ENCODE measurements around the gene HIRA. TPM values are rescaled to one million over a fixed set of nuclear protein-coding genes. Genes with fewer than 3 reads are reported as not detected.

The HIRA gene
- total and polyA plus RNA-seq, 4 donors = 4.1 to 32.5 (median 23.0) TPM

DNA sequence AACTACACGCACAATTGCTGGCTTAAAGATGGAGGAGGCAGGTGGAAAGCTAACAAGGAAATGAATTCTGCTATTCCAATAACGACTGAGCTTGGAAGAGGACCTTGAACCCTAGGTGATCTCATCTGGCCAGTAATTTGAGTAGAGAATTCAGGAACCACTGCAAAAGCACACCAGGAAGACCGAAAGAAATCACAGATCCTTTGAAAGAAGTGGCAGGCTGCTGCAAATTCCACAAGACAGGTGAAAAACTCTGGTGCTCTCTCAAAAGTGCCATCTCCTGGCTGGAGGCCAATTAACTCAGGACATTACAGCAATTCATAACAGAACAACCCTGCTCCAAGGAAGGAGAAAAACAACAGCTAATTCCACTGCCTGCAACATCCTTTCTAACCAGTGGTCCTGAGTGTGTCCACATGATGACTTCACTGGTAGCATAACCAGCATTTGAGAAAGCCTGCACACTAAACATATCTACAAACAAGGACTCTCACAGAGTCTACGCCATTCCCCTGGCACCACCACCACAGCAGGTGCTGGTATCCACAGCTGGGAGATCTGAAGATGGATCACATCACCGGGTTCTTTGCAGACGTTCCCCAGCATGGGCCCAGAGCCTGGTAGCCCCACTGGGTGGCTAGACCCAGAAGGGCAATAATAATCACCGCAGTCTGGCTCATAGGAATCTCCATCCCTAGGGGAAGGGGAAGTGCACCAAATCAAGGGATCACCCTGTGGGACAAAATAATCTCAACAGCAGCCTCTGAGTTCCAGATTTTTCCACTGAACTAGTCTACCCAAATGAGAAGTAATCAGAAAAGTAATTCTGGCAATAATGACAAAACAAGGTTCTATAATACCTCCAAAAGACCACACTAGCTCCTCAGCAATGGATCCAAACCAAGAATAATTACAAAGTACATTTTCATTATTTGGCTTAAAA is 95.1 kb downstream of the HIRA start:
- peak in 1 of 2 donors; percentile 26 for TF ChIP-seq JUND (IDR thresholded peaks at IDR 0.05)
- TF ChIP-seq HNF4G (IDR thresholded peaks at IDR 0.05) = peak; percentile 12
- TF ChIP-seq, protein P1, sequence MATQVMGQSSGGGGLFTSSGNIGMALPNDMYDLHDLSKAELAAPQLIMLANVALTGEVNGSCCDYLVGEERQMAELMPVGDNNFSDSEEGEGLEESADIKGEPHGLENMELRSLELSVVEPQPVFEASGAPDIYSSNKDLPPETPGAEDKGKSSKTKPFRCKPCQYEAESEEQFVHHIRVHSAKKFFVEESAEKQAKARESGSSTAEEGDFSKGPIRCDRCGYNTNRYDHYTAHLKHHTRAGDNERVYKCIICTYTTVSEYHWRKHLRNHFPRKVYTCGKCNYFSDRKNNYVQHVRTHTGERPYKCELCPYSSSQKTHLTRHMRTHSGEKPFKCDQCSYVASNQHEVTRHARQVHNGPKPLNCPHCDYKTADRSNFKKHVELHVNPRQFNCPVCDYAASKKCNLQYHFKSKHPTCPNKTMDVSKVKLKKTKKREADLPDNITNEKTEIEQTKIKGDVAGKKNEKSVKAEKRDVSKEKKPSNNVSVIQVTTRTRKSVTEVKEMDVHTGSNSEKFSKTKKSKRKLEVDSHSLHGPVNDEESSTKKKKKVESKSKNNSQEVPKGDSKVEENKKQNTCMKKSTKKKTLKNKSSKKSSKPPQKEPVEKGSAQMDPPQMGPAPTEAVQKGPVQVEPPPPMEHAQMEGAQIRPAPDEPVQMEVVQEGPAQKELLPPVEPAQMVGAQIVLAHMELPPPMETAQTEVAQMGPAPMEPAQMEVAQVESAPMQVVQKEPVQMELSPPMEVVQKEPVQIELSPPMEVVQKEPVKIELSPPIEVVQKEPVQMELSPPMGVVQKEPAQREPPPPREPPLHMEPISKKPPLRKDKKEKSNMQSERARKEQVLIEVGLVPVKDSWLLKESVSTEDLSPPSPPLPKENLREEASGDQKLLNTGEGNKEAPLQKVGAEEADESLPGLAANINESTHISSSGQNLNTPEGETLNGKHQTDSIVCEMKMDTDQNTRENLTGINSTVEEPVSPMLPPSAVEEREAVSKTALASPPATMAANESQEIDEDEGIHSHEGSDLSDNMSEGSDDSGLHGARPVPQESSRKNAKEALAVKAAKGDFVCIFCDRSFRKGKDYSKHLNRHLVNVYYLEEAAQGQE (IDR thresholded peaks at IDR 0.05) = no peak
- TF ChIP-seq, protein P2, sequence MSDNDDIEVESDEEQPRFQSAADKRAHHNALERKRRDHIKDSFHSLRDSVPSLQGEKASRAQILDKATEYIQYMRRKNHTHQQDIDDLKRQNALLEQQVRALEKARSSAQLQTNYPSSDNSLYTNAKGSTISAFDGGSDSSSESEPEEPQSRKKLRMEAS (IDR thresholded peaks at IDR 0.05) = no peak
- TF ChIP-seq GABPA (IDR thresholded peaks at IDR 0.05 in 1 of 2, conservative IDR thresholded peaks at IDR 0.05 in 1 of 2) = no peak
- no peak for TF ChIP-seq TAF1 (conservative IDR thresholded peaks at IDR 0.05)
- no peak for TF ChIP-seq EGR1 (IDR thresholded peaks at IDR 0.05; ENCODE audit: low read depth in 2 of 2)
- no peak for TF ChIP-seq FOXA2 (IDR thresholded peaks at IDR 0.05)
- TF ChIP-seq, protein P3, sequence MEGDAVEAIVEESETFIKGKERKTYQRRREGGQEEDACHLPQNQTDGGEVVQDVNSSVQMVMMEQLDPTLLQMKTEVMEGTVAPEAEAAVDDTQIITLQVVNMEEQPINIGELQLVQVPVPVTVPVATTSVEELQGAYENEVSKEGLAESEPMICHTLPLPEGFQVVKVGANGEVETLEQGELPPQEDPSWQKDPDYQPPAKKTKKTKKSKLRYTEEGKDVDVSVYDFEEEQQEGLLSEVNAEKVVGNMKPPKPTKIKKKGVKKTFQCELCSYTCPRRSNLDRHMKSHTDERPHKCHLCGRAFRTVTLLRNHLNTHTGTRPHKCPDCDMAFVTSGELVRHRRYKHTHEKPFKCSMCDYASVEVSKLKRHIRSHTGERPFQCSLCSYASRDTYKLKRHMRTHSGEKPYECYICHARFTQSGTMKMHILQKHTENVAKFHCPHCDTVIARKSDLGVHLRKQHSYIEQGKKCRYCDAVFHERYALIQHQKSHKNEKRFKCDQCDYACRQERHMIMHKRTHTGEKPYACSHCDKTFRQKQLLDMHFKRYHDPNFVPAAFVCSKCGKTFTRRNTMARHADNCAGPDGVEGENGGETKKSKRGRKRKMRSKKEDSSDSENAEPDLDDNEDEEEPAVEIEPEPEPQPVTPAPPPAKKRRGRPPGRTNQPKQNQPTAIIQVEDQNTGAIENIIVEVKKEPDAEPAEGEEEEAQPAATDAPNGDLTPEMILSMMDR (IDR thresholded peaks at IDR 0.05; ENCODE audit: low read depth, low read length, missing input control) = no peak
- no peak for TF ChIP-seq RAD21 (IDR thresholded peaks at IDR 0.05)
- peak; percentile 11 to 27 for TF ChIP-seq RXRA (IDR thresholded peaks at IDR 0.05)
- TF ChIP-seq, protein P4, sequence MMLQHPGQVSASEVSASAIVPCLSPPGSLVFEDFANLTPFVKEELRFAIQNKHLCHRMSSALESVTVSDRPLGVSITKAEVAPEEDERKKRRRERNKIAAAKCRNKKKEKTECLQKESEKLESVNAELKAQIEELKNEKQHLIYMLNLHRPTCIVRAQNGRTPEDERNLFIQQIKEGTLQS (IDR thresholded peaks at IDR 0.05) = peak; percentile 17
- no peak for TF ChIP-seq YY1 (IDR thresholded peaks at IDR 0.05)
- no peak for TF ChIP-seq SP1 (IDR thresholded peaks at IDR 0.05)
- TF ChIP-seq FOXA1 (IDR thresholded peaks at IDR 0.05) = no peak
- peak; percentile 49 to 50 for TF ChIP-seq HNF4A (conservative IDR thresholded peaks at IDR 0.05)
- TF ChIP-seq, protein P5, sequence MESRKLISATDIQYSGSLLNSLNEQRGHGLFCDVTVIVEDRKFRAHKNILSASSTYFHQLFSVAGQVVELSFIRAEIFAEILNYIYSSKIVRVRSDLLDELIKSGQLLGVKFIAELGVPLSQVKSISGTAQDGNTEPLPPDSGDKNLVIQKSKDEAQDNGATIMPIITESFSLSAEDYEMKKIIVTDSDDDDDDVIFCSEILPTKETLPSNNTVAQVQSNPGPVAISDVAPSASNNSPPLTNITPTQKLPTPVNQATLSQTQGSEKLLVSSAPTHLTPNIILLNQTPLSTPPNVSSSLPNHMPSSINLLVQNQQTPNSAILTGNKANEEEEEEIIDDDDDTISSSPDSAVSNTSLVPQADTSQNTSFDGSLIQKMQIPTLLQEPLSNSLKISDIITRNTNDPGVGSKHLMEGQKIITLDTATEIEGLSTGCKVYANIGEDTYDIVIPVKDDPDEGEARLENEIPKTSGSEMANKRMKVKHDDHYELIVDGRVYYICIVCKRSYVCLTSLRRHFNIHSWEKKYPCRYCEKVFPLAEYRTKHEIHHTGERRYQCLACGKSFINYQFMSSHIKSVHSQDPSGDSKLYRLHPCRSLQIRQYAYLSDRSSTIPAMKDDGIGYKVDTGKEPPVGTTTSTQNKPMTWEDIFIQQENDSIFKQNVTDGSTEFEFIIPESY (IDR thresholded peaks at IDR 0.05) = no peak
- no peak for TF ChIP-seq NR2F2 (IDR thresholded peaks at IDR 0.05)
- Histone ChIP-seq H3K9me3 (ENCODE audit: control insufficient read depth in 4 of 4, low read length in 3 of 4) (peaks cover 0 to 1% (median 0%) of the 10 kb centered on the region in 4 donors), H3K27me3 (ENCODE audit: control insufficient read depth in 4 of 4, insufficient read depth in 4 of 4, low read length in 3 of 4) (no peaks in the 10 kb centered on the region), H3K4me3 (ENCODE audit: low read depth in 1 of 3, low read length in 3 of 3) (no peak overlapping the region), H3K36me3 (ENCODE audit: control insufficient read depth in 4 of 4, insufficient read depth in 3 of 4, low read depth in 1 of 4, low read length in 3 of 4) (peaks cover 5 to 33% (median 21%) of the 10 kb centered on the region in 4 donors), H3K9ac (ENCODE audit: low read depth in 1 of 2, low read length in 2 of 2) (no peak overlapping the region), H3K27ac (ENCODE audit: low read depth in 1 of 2, low read length in 2 of 2) (peak overlapping the region in 1 of 2 donors; percentile 56), H3K4me1 (ENCODE audit: control insufficient read depth in 4 of 4, insufficient read depth in 4 of 4, low read length in 3 of 4) (peaks cover 0 to 7% (median 2%) of the 10 kb centered on the region in 4 donors)
- WGBS = 77% methylated on average over 7 of the region's 7 CpGs
- DNase-seq (ENCODE audit: low spot score) = no peak
